HG03354 (cell line): ENCODE results near the gene GLUL.

Experiments
- ATAC-seq: cut with Tn5 transposase; IDR thresholded peaks from one replicate; pipeline ENCODE4 v1.9.1; 2021; ENCODE audit warnings: mild to moderate bottlenecking; ENCODE audit not compliant: unreplicated experiment, poor library complexity, severe bottlenecking

GLUL gene

GRCh38 chr1:182391362-182392049 is at the start of gene GLUL:
Gene GLUL (minus strand): TSS chr1:182391790. CDS start chr1:182388737, 3,053 bp downstream.
- ATAC-seq: peak; percentile 85

- no peak for ATAC-seq
Observed at GRCh38 chr1:182438326-182438725, 46.7 kb upstream of the GLUL start.

GRCh38 chr1:182433580-182433979 is 42.0 kb upstream of the GLUL start:
- ATAC-seq: no peak

GRCh38 chr1:182431278-182431677 is 39.7 kb upstream of the GLUL start:
- ATAC-seq: no peak

GRCh38 chr1:182430263-182431068 is 38.9 kb upstream of the GLUL start:
- peak; percentile 50 for ATAC-seq

GRCh38 chr1:182428043-182428442 is 36.5 kb upstream of the GLUL start:
- ATAC-seq: no peak

- ATAC-seq: peak; percentile 72
Observed at GRCh38 chr1:182426442-182427430, 35.1 kb upstream of the GLUL start.

GRCh38 chr1:182415789-182416188 is 24.2 kb upstream of the GLUL start:
- ATAC-seq: no peak

GRCh38 chr1:182413969-182414368 is 22.4 kb upstream of the GLUL start:
- ATAC-seq: no peak

GRCh38 chr1:182413486-182413885 is 21.9 kb upstream of the GLUL start:
- no peak for ATAC-seq

GRCh38 chr1:182410620-182411273 is 19.2 kb upstream of the GLUL start:
- no peak for ATAC-seq

- no peak for ATAC-seq
Observed at GRCh38 chr1:182410138-182410537, 18.5 kb upstream of the GLUL start.

- ATAC-seq: no peak
Observed at GRCh38 chr1:182408435-182409075, 17.0 kb upstream of the GLUL start.

GRCh38 chr1:182407724-182408123 is 16.1 kb upstream of the GLUL start:
- ATAC-seq: no peak

- ATAC-seq: no peak
Observed at GRCh38 chr1:182406012-182406411, 14.4 kb upstream of the GLUL start.

- no peak for ATAC-seq
Observed at GRCh38 chr1:182405578-182405977, 14.0 kb upstream of the GLUL start.

- no peak for ATAC-seq
Observed at GRCh38 chr1:182404781-182405180, 13.2 kb upstream of the GLUL start.

- no peak for ATAC-seq
Observed at GRCh38 chr1:182400567-182400966, 9.0 kb upstream of the GLUL start, which contains the start of gene TEDDM1. Gene TEDDM1 (minus strand): TSS chr1:182400667. CDS start chr1:182400485, 182 bp downstream.
